Lower leg skin (tissue), 3 donors: ENCODE measurements around the gene CACNB2.

Experiments
- CTCF ChIP-seq, 3 donors: fragments of 450-650 bp; IDR thresholded peaks; one replicate each; pipeline ENCODE4 v1.5.1; 2016; ENCODE audit warnings: antibody characterized with exemption in 3 of 3, mild to moderate bottlenecking in 3 of 3, moderate library complexity in 2 of 3
- POLR2A ChIP-seq, 2 donors: fragments of 450-650 bp; IDR thresholded peaks; one replicate each; pipeline ENCODE4 v1.6.1; 2016 to 2017; ENCODE audit warnings: antibody characterized with exemption in 2 of 2, mild to moderate bottlenecking in 1 of 2, moderate library complexity in 1 of 2

GRCh38 chr10:18254086-18254485, 113.9 kb downstream of the CACNB2 start:
- TF ChIP-seq CTCF (IDR thresholded peaks at IDR 0.05), result no peak
- no peak for TF ChIP-seq POLR2A (IDR thresholded peaks at IDR 0.05)
